Loucy (cell line): ENCODE data around the gene TCF7L2.

Experiments used
- CTCF ChIP-seq: fragments of 200-600 bp; sonication (generic); conservative IDR thresholded peaks from 2 replicates; pipeline ENCODE4 v1.5.1; 2014; ENCODE audit warnings: mild to moderate bottlenecking, antibody characterized with exemption, low read length
- EZH2phosphoT487 ChIP-seq: fragments of 200-600 bp; IDR thresholded peaks from 2 replicates; pipeline ENCODE4 v1.6.1; 2018; ENCODE audit warnings: antibody characterized with exemption, mild to moderate bottlenecking, moderate library complexity, borderline replicate concordance

GRCh38 chr10:113095419-113096127 lies 145.5 kb downstream of the TCF7L2 start:
- no peak for TF ChIP-seq CTCF
- no peak for TF ChIP-seq EZH2phosphoT487
